ENCODE results near the gene ZNF205.

Gene ZNF205

GRCh38 chr16:3095869-3096268 lies 16.5 kb upstream of the ZNF205 start:
- Histone ChIP-seq H3K27ac (ENCODE audit: poor library complexity, severe bottlenecking) (no peak overlapping the region), H3K27me3 (ENCODE audit: insufficient read depth, poor library complexity, severe bottlenecking) (no peaks in the 10 kb centered on the region), H3K4me3 (ENCODE audit: severe bottlenecking) (no peak overlapping the region), H3K9me3 (ENCODE audit: severe bottlenecking) (no peaks in the 10 kb centered on the region), H3K4me1 (ENCODE audit: insufficient read depth, poor library complexity, severe bottlenecking) (peaks cover 6% of the 10 kb centered on the region), H3K36me3 (ENCODE audit: low read depth) (no peaks in the 10 kb centered on the region)
- TF ChIP-seq, protein P1, sequence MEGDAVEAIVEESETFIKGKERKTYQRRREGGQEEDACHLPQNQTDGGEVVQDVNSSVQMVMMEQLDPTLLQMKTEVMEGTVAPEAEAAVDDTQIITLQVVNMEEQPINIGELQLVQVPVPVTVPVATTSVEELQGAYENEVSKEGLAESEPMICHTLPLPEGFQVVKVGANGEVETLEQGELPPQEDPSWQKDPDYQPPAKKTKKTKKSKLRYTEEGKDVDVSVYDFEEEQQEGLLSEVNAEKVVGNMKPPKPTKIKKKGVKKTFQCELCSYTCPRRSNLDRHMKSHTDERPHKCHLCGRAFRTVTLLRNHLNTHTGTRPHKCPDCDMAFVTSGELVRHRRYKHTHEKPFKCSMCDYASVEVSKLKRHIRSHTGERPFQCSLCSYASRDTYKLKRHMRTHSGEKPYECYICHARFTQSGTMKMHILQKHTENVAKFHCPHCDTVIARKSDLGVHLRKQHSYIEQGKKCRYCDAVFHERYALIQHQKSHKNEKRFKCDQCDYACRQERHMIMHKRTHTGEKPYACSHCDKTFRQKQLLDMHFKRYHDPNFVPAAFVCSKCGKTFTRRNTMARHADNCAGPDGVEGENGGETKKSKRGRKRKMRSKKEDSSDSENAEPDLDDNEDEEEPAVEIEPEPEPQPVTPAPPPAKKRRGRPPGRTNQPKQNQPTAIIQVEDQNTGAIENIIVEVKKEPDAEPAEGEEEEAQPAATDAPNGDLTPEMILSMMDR (IDR thresholded peaks at IDR 0.05; ENCODE audit: poor library complexity, severe bottlenecking): no peak
- DNase-seq (ENCODE audit: low spot score) (no peak), ATAC-seq (ENCODE audit: low read depth) (no peak)

GRCh38 chr16:3096362-3096761 lies 16.0 kb upstream of the ZNF205 start:
- no peak for ATAC-seq (ENCODE audit: low read depth)
- Histone ChIP-seq H3K27ac (ENCODE audit: poor library complexity, severe bottlenecking) (no peak overlapping the region), H3K27me3 (ENCODE audit: insufficient read depth, poor library complexity, severe bottlenecking) (no peaks in the 10 kb centered on the region), H3K9me3 (ENCODE audit: severe bottlenecking) (no peaks in the 10 kb centered on the region), H3K4me1 (ENCODE audit: insufficient read depth, poor library complexity, severe bottlenecking) (peaks cover 6% of the 10 kb centered on the region), H3K36me3 (ENCODE audit: low read depth) (no peaks in the 10 kb centered on the region), H3K4me3 (ENCODE audit: severe bottlenecking) (no peak overlapping the region)
- no peak for DNase-seq (ENCODE audit: low spot score)
- TF ChIP-seq, protein P1 (IDR thresholded peaks at IDR 0.05; ENCODE audit: poor library complexity, severe bottlenecking): no peak

GRCh38 chr16:3097266-3097665 lies 15.1 kb upstream of the ZNF205 start:
- H3K4me3 ChIP-seq (ENCODE audit: severe bottlenecking): no peak overlapping the region
- no peaks in the 10 kb centered on the region for H3K36me3 ChIP-seq (ENCODE audit: low read depth)
- TF ChIP-seq, protein P1 (IDR thresholded peaks at IDR 0.05; ENCODE audit: poor library complexity, severe bottlenecking): no peak
- DNase-seq (ENCODE audit: low spot score) (no peak), ATAC-seq (ENCODE audit: low read depth) (no peak)
- H3K4me1 ChIP-seq (ENCODE audit: insufficient read depth, poor library complexity, severe bottlenecking): peaks cover 6% of the 10 kb centered on the region
- H3K9me3 ChIP-seq (ENCODE audit: severe bottlenecking): no peaks in the 10 kb centered on the region
- no peak overlapping the region for H3K27ac ChIP-seq (ENCODE audit: poor library complexity, severe bottlenecking)
- H3K27me3 ChIP-seq (ENCODE audit: insufficient read depth, poor library complexity, severe bottlenecking): no peaks in the 10 kb centered on the region

GRCh38 chr16:3098459-3099394 lies 13.7 kb upstream of the ZNF205 start, which contains the start of gene ZSCAN10:
Gene ZSCAN10, minus strand, starts transcription at chr16:3099294. Its CDS starts 6,357 bp downstream, at chr16:3092937.
- H3K36me3 ChIP-seq (ENCODE audit: low read depth): no peaks in the 10 kb centered on the region
- no peak within 1 kb of the TSS for H3K4me3 ChIP-seq (ENCODE audit: severe bottlenecking)
- H3K4me1 ChIP-seq (ENCODE audit: insufficient read depth, poor library complexity, severe bottlenecking): peaks cover 6% of the 10 kb centered on the region
- no peaks in the 10 kb centered on the region for H3K27me3 ChIP-seq (ENCODE audit: insufficient read depth, poor library complexity, severe bottlenecking)
- ATAC-seq (ENCODE audit: low read depth) (no peak), DNase-seq (ENCODE audit: low spot score) (no peak)
- H3K27ac ChIP-seq (ENCODE audit: poor library complexity, severe bottlenecking): no peak within 1 kb of the TSS
- TF ChIP-seq, protein P1 (IDR thresholded peaks at IDR 0.05; ENCODE audit: poor library complexity, severe bottlenecking): no peak
- no peaks in the 10 kb centered on the region for H3K9me3 ChIP-seq (ENCODE audit: severe bottlenecking)

GRCh38 chr16:3099395-3099731 lies 13.0 kb upstream of the ZNF205 start:
- Histone ChIP-seq H3K36me3 (ENCODE audit: low read depth) (no peaks in the 10 kb centered on the region), H3K9me3 (ENCODE audit: severe bottlenecking) (no peaks in the 10 kb centered on the region), H3K27ac (ENCODE audit: poor library complexity, severe bottlenecking) (no peak overlapping the region), H3K4me1 (ENCODE audit: insufficient read depth, poor library complexity, severe bottlenecking) (peaks cover 6% of the 10 kb centered on the region), H3K4me3 (ENCODE audit: severe bottlenecking) (no peak overlapping the region), H3K27me3 (ENCODE audit: insufficient read depth, poor library complexity, severe bottlenecking) (no peaks in the 10 kb centered on the region)
- TF ChIP-seq, protein P1 (IDR thresholded peaks at IDR 0.05; ENCODE audit: poor library complexity, severe bottlenecking): no peak
- no peak for ATAC-seq (ENCODE audit: low read depth)
- no peak for DNase-seq (ENCODE audit: low spot score)

Measured in RWPE2 (cell line).